ENCODE results near the gene TACR2. TPM values are rescaled to one million over a fixed set of nuclear protein-coding genes. Genes with fewer than 3 reads are reported as not detected.

Gene TACR2
- total RNA-seq (not detected), polyA plus RNA-seq (under 1 TPM in 2 of 4 donors, not detected in 2; 0.13 to 0.14 TPM)

GRCh38 chr10:69416695-69417094 is at the start of gene TACR2:
Gene TACR2, minus strand, starts transcription at chr10:69416918. Its CDS starts 595 bp downstream, at chr10:69416323.
- peak within 1 kb of the TSS; percentile 44 to 67 (median 49) for H3K27ac Mint-ChIP-seq
- H3K4me3 Mint-ChIP-seq: no peak within 1 kb of the TSS
- H3K36me3 ChIP-seq (ENCODE audit: control insufficient read depth, insufficient read depth, low read length): no peaks in the 10 kb centered on the region
- peaks cover 0 to 10% (median 1%) of the 10 kb centered on the region in 4 donors for H3K4me1 Mint-ChIP-seq
- DNase-seq (no peak), ATAC-seq (ENCODE audit: low read depth in 2 of 2) (no peak)
- no peaks in the 10 kb centered on the region for H3K4me1 ChIP-seq (ENCODE audit: control insufficient read depth, insufficient read depth, low read length, poor library complexity, severe bottlenecking)
- H3K27ac ChIP-seq (ENCODE audit: insufficient read depth, low read length, poor library complexity, severe bottlenecking): no peak within 1 kb of the TSS
- peaks cover under 1% of the 10 kb centered on the region for H3K27me3 Mint-ChIP-seq
- no peaks in the 10 kb centered on the region for H3K36me3 Mint-ChIP-seq
- no peak within 1 kb of the TSS for H3K4me3 ChIP-seq (ENCODE audit: low read depth, low read length)
- H3K9me3 Mint-ChIP-seq: no peaks in the 10 kb centered on the region
- no peaks in the 10 kb centered on the region for H3K27me3 ChIP-seq (ENCODE audit: control insufficient read depth, insufficient read depth, low read length)
- no peaks in the 10 kb centered on the region for H3K9me3 ChIP-seq (ENCODE audit: control insufficient read depth in 2 of 2, low read length in 2 of 2)

- H3K27ac ChIP-seq (ENCODE audit: insufficient read depth, low read length, poor library complexity, severe bottlenecking): no peak overlapping the region
- H3K36me3 ChIP-seq (ENCODE audit: control insufficient read depth, insufficient read depth, low read length): no peaks in the 10 kb centered on the region
- no peak for DNase-seq
- H3K36me3 Mint-ChIP-seq: no peaks in the 10 kb centered on the region
- H3K4me3 Mint-ChIP-seq: no peak overlapping the region
- H3K4me1 Mint-ChIP-seq: peaks cover 0 to 12% (median 4%) of the 10 kb centered on the region in 4 donors
- ATAC-seq (ENCODE audit: low read depth in 2 of 2): no peak
- no peaks in the 10 kb centered on the region for H3K9me3 ChIP-seq (ENCODE audit: control insufficient read depth in 2 of 2, low read length in 2 of 2)
- H3K9me3 Mint-ChIP-seq: no peaks in the 10 kb centered on the region
- H3K27me3 Mint-ChIP-seq: no peaks in the 10 kb centered on the region
- H3K4me3 ChIP-seq (ENCODE audit: low read depth, low read length): no peak overlapping the region
- no peaks in the 10 kb centered on the region for H3K4me1 ChIP-seq (ENCODE audit: control insufficient read depth, insufficient read depth, low read length, poor library complexity, severe bottlenecking)
- H3K27me3 ChIP-seq (ENCODE audit: control insufficient read depth, insufficient read depth, low read length): no peaks in the 10 kb centered on the region
- H3K27ac Mint-ChIP-seq: peak overlapping the region in 1 of 3 donors; percentile 11
Observed at GRCh38 chr10:69466158-69466490, 49.4 kb upstream of the TACR2 start.

- Mint-ChIP-seq H3K36me3 (peaks cover 4% of the 10 kb centered on the region), H3K27me3 (no peaks in the 10 kb centered on the region), H3K9me3 (no peaks in the 10 kb centered on the region), H3K27ac (peak overlapping the region; percentile 3 to 84 (median 48)), H3K4me1 (peaks cover 0 to 17% (median 5%) of the 10 kb centered on the region in 4 donors), H3K4me3 (peak overlapping the region in 1 of 4 donors; percentile 12)
- ATAC-seq (ENCODE audit: low read depth in 2 of 2) (peak in 1 of 2 donors; percentile 12), DNase-seq (peak in 1 of 3 donors; percentile 68)
- Histone ChIP-seq H3K36me3 (ENCODE audit: control insufficient read depth, insufficient read depth, low read length) (no peaks in the 10 kb centered on the region), H3K4me1 (ENCODE audit: control insufficient read depth, insufficient read depth, low read length, poor library complexity, severe bottlenecking) (no peaks in the 10 kb centered on the region), H3K27ac (ENCODE audit: insufficient read depth, low read length, poor library complexity, severe bottlenecking) (no peak overlapping the region), H3K4me3 (ENCODE audit: low read depth, low read length) (no peak overlapping the region), H3K9me3 (ENCODE audit: control insufficient read depth in 2 of 2, low read length in 2 of 2) (no peaks in the 10 kb centered on the region), H3K27me3 (ENCODE audit: control insufficient read depth, insufficient read depth, low read length) (no peaks in the 10 kb centered on the region)
Observed at GRCh38 chr10:69465457-69466157, 48.9 kb upstream of the TACR2 start.

- peaks cover 5% of the 10 kb centered on the region for H3K36me3 Mint-ChIP-seq
- peaks cover 0 to 17% (median 6%) of the 10 kb centered on the region in 4 donors for H3K4me1 Mint-ChIP-seq
- H3K27me3 Mint-ChIP-seq: no peaks in the 10 kb centered on the region
- no peaks in the 10 kb centered on the region for H3K9me3 Mint-ChIP-seq
- H3K4me3 Mint-ChIP-seq: no peak overlapping the region
- H3K9me3 ChIP-seq (ENCODE audit: control insufficient read depth in 2 of 2, low read length in 2 of 2): no peaks in the 10 kb centered on the region
- DNase-seq: peak in 1 of 3 donors; percentile 44
- ATAC-seq (ENCODE audit: low read depth in 2 of 2): peak in 1 of 2 donors; percentile 43
- no peaks in the 10 kb centered on the region for H3K27me3 ChIP-seq (ENCODE audit: control insufficient read depth, insufficient read depth, low read length)
- no peaks in the 10 kb centered on the region for H3K4me1 ChIP-seq (ENCODE audit: control insufficient read depth, insufficient read depth, low read length, poor library complexity, severe bottlenecking)
- no peak overlapping the region for H3K27ac ChIP-seq (ENCODE audit: insufficient read depth, low read length, poor library complexity, severe bottlenecking)
- no peaks in the 10 kb centered on the region for H3K36me3 ChIP-seq (ENCODE audit: control insufficient read depth, insufficient read depth, low read length)
- H3K4me3 ChIP-seq (ENCODE audit: low read depth, low read length): no peak overlapping the region
- peak overlapping the region; percentile 3 to 84 (median 79) for H3K27ac Mint-ChIP-seq
Observed at GRCh38 chr10:69464801-69465401, 48.2 kb upstream of the TACR2 start.

- no peaks in the 10 kb centered on the region for H3K36me3 ChIP-seq (ENCODE audit: control insufficient read depth, insufficient read depth, low read length)
- Mint-ChIP-seq H3K36me3 (peaks cover 5% of the 10 kb centered on the region), H3K27ac (peak overlapping the region in 2 of 3 donors; percentile 79 to 84), H3K4me1 (peaks cover 0 to 17% (median 6%) of the 10 kb centered on the region in 4 donors), H3K4me3 (no peak overlapping the region), H3K9me3 (no peaks in the 10 kb centered on the region), H3K27me3 (no peaks in the 10 kb centered on the region)
- H3K27ac ChIP-seq (ENCODE audit: insufficient read depth, low read length, poor library complexity, severe bottlenecking): no peak overlapping the region
- no peak for ATAC-seq (ENCODE audit: low read depth in 2 of 2)
- H3K9me3 ChIP-seq (ENCODE audit: control insufficient read depth in 2 of 2, low read length in 2 of 2): no peaks in the 10 kb centered on the region
- H3K4me3 ChIP-seq (ENCODE audit: low read depth, low read length): no peak overlapping the region
- no peaks in the 10 kb centered on the region for H3K27me3 ChIP-seq (ENCODE audit: control insufficient read depth, insufficient read depth, low read length)
- DNase-seq: no peak
- H3K4me1 ChIP-seq (ENCODE audit: control insufficient read depth, insufficient read depth, low read length, poor library complexity, severe bottlenecking): no peaks in the 10 kb centered on the region
Observed at GRCh38 chr10:69464401-69464800, 47.7 kb upstream of the TACR2 start.

- peaks cover 0 to 17% (median 6%) of the 10 kb centered on the region in 4 donors for H3K4me1 Mint-ChIP-seq
- H3K4me3 Mint-ChIP-seq: no peak overlapping the region
- H3K4me1 ChIP-seq (ENCODE audit: control insufficient read depth, insufficient read depth, low read length, poor library complexity, severe bottlenecking): no peaks in the 10 kb centered on the region
Observed at GRCh38 chr10:69463886-69464285, 47.2 kb upstream of the TACR2 start.

GRCh38 chr10:69461243-69462025 is 44.7 kb upstream of the TACR2 start:
- H3K4me1 Mint-ChIP-seq: peaks cover 0 to 17% (median 6%) of the 10 kb centered on the region in 4 donors
- Histone ChIP-seq H3K4me3 (ENCODE audit: low read depth, low read length) (no peak overlapping the region), H3K4me1 (ENCODE audit: control insufficient read depth, insufficient read depth, low read length, poor library complexity, severe bottlenecking) (no peaks in the 10 kb centered on the region), H3K9me3 (ENCODE audit: control insufficient read depth in 2 of 2, low read length in 2 of 2) (no peaks in the 10 kb centered on the region), H3K27me3 (ENCODE audit: control insufficient read depth, insufficient read depth, low read length) (no peaks in the 10 kb centered on the region), H3K27ac (ENCODE audit: insufficient read depth, low read length, poor library complexity, severe bottlenecking) (no peak overlapping the region), H3K36me3 (ENCODE audit: control insufficient read depth, insufficient read depth, low read length) (no peaks in the 10 kb centered on the region)
- H3K36me3 Mint-ChIP-seq: peaks cover 9% of the 10 kb centered on the region
- no peak overlapping the region for H3K27ac Mint-ChIP-seq
- no peak overlapping the region for H3K4me3 Mint-ChIP-seq
- DNase-seq: no peak
- no peak for ATAC-seq (ENCODE audit: low read depth in 2 of 2)
- H3K9me3 Mint-ChIP-seq: no peaks in the 10 kb centered on the region
- no peaks in the 10 kb centered on the region for H3K27me3 Mint-ChIP-seq

More at GRCh38 chr10:69463886-69464285, 47.2 kb upstream of the TACR2 start:
- Mint-ChIP-seq H3K36me3 (peaks cover 9% of the 10 kb centered on the region), H3K9me3 (no peaks in the 10 kb centered on the region), H3K27ac (peak overlapping the region; percentile 9 to 27 (median 25)), H3K27me3 (no peaks in the 10 kb centered on the region)
- Histone ChIP-seq H3K27me3 (ENCODE audit: control insufficient read depth, insufficient read depth, low read length) (no peaks in the 10 kb centered on the region), H3K36me3 (ENCODE audit: control insufficient read depth, insufficient read depth, low read length) (no peaks in the 10 kb centered on the region), H3K4me3 (ENCODE audit: low read depth, low read length) (no peak overlapping the region), H3K27ac (ENCODE audit: insufficient read depth, low read length, poor library complexity, severe bottlenecking) (no peak overlapping the region), H3K9me3 (ENCODE audit: control insufficient read depth in 2 of 2, low read length in 2 of 2) (no peaks in the 10 kb centered on the region)
- no peak for ATAC-seq (ENCODE audit: low read depth in 2 of 2)
- no peak for DNase-seq

Data from CD4-positive, CD25-positive, alpha-beta regulatory T cell (primary cell).